SK-N-SH (cell line): Measurements from ENCODE around the gene TGFBR3. TPM values are rescaled to one million over a fixed set of nuclear protein-coding genes. Genes with fewer than 3 reads are reported as not detected.

ENCODE experiments used
- CTCF ChIA-PET: fragments of 300-600, 350-600 bp; formaldehyde crosslinking; extraction: SDS; loops from one replicate; lab custom pipeline; 2021; lab: Yijun Ruan, JAX
- POLR2A ChIA-PET: fragments of 350-600 bp; sonication (Branson Sonifier 250); formaldehyde crosslinking; extraction: SDS; loops from one replicate; lab custom pipeline; 2020; ENCODE audit warnings: antibody characterized with exemption, inconsistent platforms; lab: Yijun Ruan, JAX
- DNase-seq: peaks from one replicate; pipeline ENCODE4 v3.0.0; 2012
- H2AFZ ChIP-seq: fragments of 200-600 bp; sonication (generic); 2 replicates; pipeline ENCODE4 v1.8.1; 2016; ENCODE audit warnings: antibody characterized with exemption, mild to moderate bottlenecking, low read depth
- H3F3A ChIP-seq: fragments of 200-600 bp; sonication (generic); replicated peaks from 2 replicates; pipeline ENCODE3; 2016; ENCODE audit warnings: antibody characterized with exemption, mild to moderate bottlenecking; ENCODE audit not compliant: insufficient read depth
- H3K27ac ChIP-seq, 2 experiments: fragments of 200-500 bp in 1 of 2; fragments of 200-600 bp in 1 of 2; sonication (Bioruptor generic) in 1 of 2; sonication (generic), shearing (Covaris generic) in 1 of 2; 2 replicates each; pipeline versions ENCODE4 v1.5.1 to v1.6.1; 2014 to 2016; ENCODE audit warnings: low read depth in 2 of 2, inconsistent platforms in 1 of 2, low read length in 1 of 2, mild to moderate bottlenecking in 1 of 2, mixed read lengths in 1 of 2
- H3K27me3 ChIP-seq: fragments of 200-600 bp; sonication (generic), shearing (Covaris generic); 2 replicates; pipeline ENCODE4 v1.6.1; 2016; ENCODE audit warnings: mixed run types; ENCODE audit not compliant: insufficient read depth
- H3K36me3 ChIP-seq, 2 experiments: fragments of 200-500 bp in 1 of 2; fragments of 200-600 bp in 1 of 2; sonication (Bioruptor generic) in 1 of 2; sonication (generic) in 1 of 2; replicated peaks in 1 of 2; 2 replicates each; pipeline versions ENCODE3 to v1.5.1; 2014 to 2016; ENCODE audit warnings: low read length in 1 of 2, mild to moderate bottlenecking in 1 of 2; ENCODE audit not compliant: insufficient read depth in 2 of 2, control insufficient read depth in 1 of 2
- H3K4me1 ChIP-seq, 2 experiments: fragments of 200-500 bp in 1 of 2; fragments of 200-600 bp in 1 of 2; sonication (Bioruptor generic) in 1 of 2; sonication (generic), shearing (Covaris generic) in 1 of 2; 2 replicates each; pipeline versions ENCODE4 v1.5.1 to v1.6.1; 2014 to 2016; ENCODE audit warnings: low read depth in 1 of 2, low read length in 1 of 2, mixed run types in 1 of 2; ENCODE audit not compliant: insufficient read depth in 2 of 2, control insufficient read depth in 1 of 2
- H3K4me2 ChIP-seq: fragments of 200-600 bp; sonication (generic), shearing (Covaris generic); 2 replicates; pipeline ENCODE4 v1.6.1; 2017; ENCODE audit warnings: mixed run types
- H3K4me3 ChIP-seq, 2 experiments: fragments of 200-500 bp in 1 of 2; fragments of 200-600 bp in 1 of 2; sonication (Bioruptor generic) in 1 of 2; sonication (generic), shearing (Covaris generic) in 1 of 2; 2 replicates each; pipeline versions ENCODE4 v1.5.1 to v1.8.1; 2014 to 2016; ENCODE audit warnings: low read depth in 2 of 2, inconsistent platforms in 1 of 2, low read length in 1 of 2, mild to moderate bottlenecking in 1 of 2, mixed read lengths in 1 of 2, moderate library complexity in 1 of 2
- H3K79me2 ChIP-seq: fragments of 200-600 bp; sonication (generic); 2 replicates; pipeline ENCODE4 v1.8.1; 2017; ENCODE audit warnings: mild to moderate bottlenecking; ENCODE audit not compliant: insufficient read depth
- H3K9ac ChIP-seq: fragments of 200-600 bp; sonication (generic); 2 replicates; pipeline ENCODE4 v1.6.1; 2017; ENCODE audit warnings: mixed run types
- H3K9me2 ChIP-seq: fragments of 200-600 bp; sonication (generic); 2 replicates; pipeline ENCODE4 v1.6.1; 2017; ENCODE audit warnings: mixed run types
- H3K9me3 ChIP-seq: fragments of 200-600 bp; sonication (generic); 2 replicates; pipeline ENCODE4 v1.6.1; 2017; ENCODE audit warnings: mixed run types, mild to moderate bottlenecking, moderate library complexity
- H4K20me1 ChIP-seq: fragments of 200-600 bp; sonication (generic); 2 replicates; pipeline ENCODE4 v1.6.1; 2017; ENCODE audit warnings: mild to moderate bottlenecking, mixed run types; ENCODE audit not compliant: insufficient read depth
- EP300 ChIP-seq, 2 experiments: IDR thresholded peaks; 2 replicates each; pipeline versions ENCODE4 v1.4.0 to v1.6.1; 2012; ENCODE audit warnings: borderline replicate concordance in 1 of 2, low read depth in 1 of 2, low read length in 1 of 2
- EZH2phosphoT487 ChIP-seq: fragments of 200-600 bp; sonication (generic); IDR thresholded peaks from 2 replicates; pipeline ENCODE4 v1.6.1; 2017; ENCODE audit warnings: low read depth, mixed run types, mild to moderate bottlenecking, antibody characterized with exemption, moderate library complexity, borderline replicate concordance
- FOXJ3 ChIP-seq: sonication (generic); formaldehyde crosslinking; IDR thresholded peaks from 2 replicates; pipeline ENCODE4 v1.5.1; 2020; ENCODE audit warnings: mild to moderate bottlenecking, missing genetic modification reagents
- FOXM1 ChIP-seq: IDR thresholded peaks from 2 replicates; pipeline ENCODE4 v1.4.0; 2012; ENCODE audit warnings: low read depth, mild to moderate bottlenecking
- GATA2 ChIP-seq: sonication (generic); formaldehyde crosslinking; IDR thresholded peaks from 2 replicates; pipeline ENCODE4 v1.5.0; 2020; ENCODE audit warnings: mild to moderate bottlenecking, missing genetic modification reagents
- MEF2A ChIP-seq: IDR thresholded peaks from 2 replicates; pipeline ENCODE4 v1.4.0; 2012; ENCODE audit warnings: low read depth, borderline replicate concordance
- MXI1 ChIP-seq: IDR thresholded peaks from 2 replicates; pipeline ENCODE4 v1.6.1; 2012; ENCODE audit warnings: mild to moderate bottlenecking, low read depth, low read length, improper control_type of control experiment
- NFIC ChIP-seq: IDR thresholded peaks from 2 replicates; pipeline ENCODE4 v1.4.0; 2012; ENCODE audit warnings: borderline replicate concordance
- NRF1 ChIP-seq: IDR thresholded peaks from 2 replicates; pipeline ENCODE4 v1.6.1; 2012; ENCODE audit warnings: low read depth, mild to moderate bottlenecking, low read length
- RAD21 ChIP-seq: IDR thresholded peaks from 2 replicates; pipeline ENCODE4 v1.6.1; 2012; ENCODE audit warnings: mild to moderate bottlenecking, low read length
- RFX5 ChIP-seq: IDR thresholded peaks from 2 replicates; pipeline ENCODE4 v1.6.1; 2012; ENCODE audit warnings: mild to moderate bottlenecking, improper control_type of control experiment, low read length
- SIN3A ChIP-seq: IDR thresholded peaks from 2 replicates; pipeline ENCODE4 v1.6.1; 2012; ENCODE audit warnings: low read depth, mild to moderate bottlenecking, low read length, moderate library complexity, borderline replicate concordance
- YY1 ChIP-seq: IDR thresholded peaks from 2 replicates; pipeline ENCODE4 v1.4.0; 2012; ENCODE audit warnings: low read depth, mild to moderate bottlenecking
- WGBS: methylation state at CpG from one replicate; pipeline ENCODE4 v1.1.6; 2017; ENCODE audit warnings: low lambda C conversion rate; 5-methylcytosine and 5-hydroxymethylcytosine counted together
- polyA plus RNA-seq, 3 experiments: library from polyadenylated mRNA; depleted of rRNA; stranded (reverse); fragments of >200 nt; gene quantifications; 2 replicates each; pipeline ENCODE4 v1.2.3, GENCODE V29; 2012
- TF ChIP-seq, protein P1 (sequence below): IDR thresholded peaks from 2 replicates; pipeline ENCODE4 v1.4.0; 2012; ENCODE audit warnings: low read depth, borderline replicate concordance
- TF ChIP-seq, protein P2 (sequence below): fragments of 150-350 bp; IDR thresholded peaks from 2 replicates; pipeline ENCODE4 v1.6.1; 2016; ENCODE audit warnings: mild to moderate bottlenecking, low read depth, low read length
- TF ChIP-seq, protein P3 (sequence below): IDR thresholded peaks from 2 replicates; pipeline ENCODE4 v1.4.0; 2012; ENCODE audit warnings: low read depth, borderline replicate concordance
- TF ChIP-seq, protein P4 (sequence below): IDR thresholded peaks from 2 replicates; pipeline ENCODE4; 2012
- TF ChIP-seq, protein P5 (sequence below): IDR thresholded peaks from 2 replicates; pipeline ENCODE4 v1.6.1; 2012; ENCODE audit warnings: mild to moderate bottlenecking, low read depth, low read length, moderate library complexity
- TF ChIP-seq, protein P6 (sequence below): IDR thresholded peaks from 2 replicates; pipeline ENCODE4 v1.4.0; 2012; ENCODE audit warnings: low read depth

Gene TGFBR3
- polyA plus RNA-seq, 1 of the 3 experiments (the other 2 are of a cell fraction), result 0.07 TPM

DNA sequence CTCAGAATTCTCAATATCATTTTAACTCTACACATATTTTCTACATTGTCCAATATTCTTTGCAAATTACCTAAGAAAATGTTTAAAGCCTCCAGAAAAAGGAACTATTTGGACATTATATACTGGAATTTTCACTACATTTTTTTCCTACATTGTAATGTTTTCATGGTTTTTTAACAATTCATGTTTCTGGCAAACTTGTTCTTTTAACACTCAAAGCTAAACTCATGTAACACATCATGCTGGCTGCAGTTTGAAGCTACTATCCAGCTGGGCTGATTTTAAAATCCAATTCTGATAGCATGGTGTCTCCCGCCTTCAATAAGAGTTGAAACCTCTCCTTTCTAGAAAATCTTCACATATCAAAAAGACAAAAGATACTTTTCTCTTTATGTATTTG lies 52.0 kb downstream of the TGFBR3 start:
- H3K9ac ChIP-seq, result no peak overlapping the region
- DNase-seq, result no peak
- 12% methylated on average over 1 of the region's 1 CpG for WGBS
- H3K79me2 ChIP-seq, result no peaks in the 10 kb centered on the region
- TF ChIP-seq, protein P1, sequence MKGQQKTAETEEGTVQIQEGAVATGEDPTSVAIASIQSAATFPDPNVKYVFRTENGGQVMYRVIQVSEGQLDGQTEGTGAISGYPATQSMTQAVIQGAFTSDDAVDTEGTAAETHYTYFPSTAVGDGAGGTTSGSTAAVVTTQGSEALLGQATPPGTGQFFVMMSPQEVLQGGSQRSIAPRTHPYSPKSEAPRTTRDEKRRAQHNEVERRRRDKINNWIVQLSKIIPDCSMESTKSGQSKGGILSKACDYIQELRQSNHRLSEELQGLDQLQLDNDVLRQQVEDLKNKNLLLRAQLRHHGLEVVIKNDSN, result no peak
- TF ChIP-seq, protein P2, sequence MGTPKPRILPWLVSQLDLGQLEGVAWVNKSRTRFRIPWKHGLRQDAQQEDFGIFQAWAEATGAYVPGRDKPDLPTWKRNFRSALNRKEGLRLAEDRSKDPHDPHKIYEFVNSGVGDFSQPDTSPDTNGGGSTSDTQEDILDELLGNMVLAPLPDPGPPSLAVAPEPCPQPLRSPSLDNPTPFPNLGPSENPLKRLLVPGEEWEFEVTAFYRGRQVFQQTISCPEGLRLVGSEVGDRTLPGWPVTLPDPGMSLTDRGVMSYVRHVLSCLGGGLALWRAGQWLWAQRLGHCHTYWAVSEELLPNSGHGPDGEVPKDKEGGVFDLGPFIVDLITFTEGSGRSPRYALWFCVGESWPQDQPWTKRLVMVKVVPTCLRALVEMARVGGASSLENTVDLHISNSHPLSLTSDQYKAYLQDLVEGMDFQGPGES, result no peak
- TF ChIP-seq, protein P3, sequence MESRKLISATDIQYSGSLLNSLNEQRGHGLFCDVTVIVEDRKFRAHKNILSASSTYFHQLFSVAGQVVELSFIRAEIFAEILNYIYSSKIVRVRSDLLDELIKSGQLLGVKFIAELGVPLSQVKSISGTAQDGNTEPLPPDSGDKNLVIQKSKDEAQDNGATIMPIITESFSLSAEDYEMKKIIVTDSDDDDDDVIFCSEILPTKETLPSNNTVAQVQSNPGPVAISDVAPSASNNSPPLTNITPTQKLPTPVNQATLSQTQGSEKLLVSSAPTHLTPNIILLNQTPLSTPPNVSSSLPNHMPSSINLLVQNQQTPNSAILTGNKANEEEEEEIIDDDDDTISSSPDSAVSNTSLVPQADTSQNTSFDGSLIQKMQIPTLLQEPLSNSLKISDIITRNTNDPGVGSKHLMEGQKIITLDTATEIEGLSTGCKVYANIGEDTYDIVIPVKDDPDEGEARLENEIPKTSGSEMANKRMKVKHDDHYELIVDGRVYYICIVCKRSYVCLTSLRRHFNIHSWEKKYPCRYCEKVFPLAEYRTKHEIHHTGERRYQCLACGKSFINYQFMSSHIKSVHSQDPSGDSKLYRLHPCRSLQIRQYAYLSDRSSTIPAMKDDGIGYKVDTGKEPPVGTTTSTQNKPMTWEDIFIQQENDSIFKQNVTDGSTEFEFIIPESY, result no peak
- no peak for TF ChIP-seq FOXJ3 (CRISPR knock-in tag)
- TF ChIP-seq RAD21, result no peak
- TF ChIP-seq YY1, result no peak
- TF ChIP-seq, protein P4, sequence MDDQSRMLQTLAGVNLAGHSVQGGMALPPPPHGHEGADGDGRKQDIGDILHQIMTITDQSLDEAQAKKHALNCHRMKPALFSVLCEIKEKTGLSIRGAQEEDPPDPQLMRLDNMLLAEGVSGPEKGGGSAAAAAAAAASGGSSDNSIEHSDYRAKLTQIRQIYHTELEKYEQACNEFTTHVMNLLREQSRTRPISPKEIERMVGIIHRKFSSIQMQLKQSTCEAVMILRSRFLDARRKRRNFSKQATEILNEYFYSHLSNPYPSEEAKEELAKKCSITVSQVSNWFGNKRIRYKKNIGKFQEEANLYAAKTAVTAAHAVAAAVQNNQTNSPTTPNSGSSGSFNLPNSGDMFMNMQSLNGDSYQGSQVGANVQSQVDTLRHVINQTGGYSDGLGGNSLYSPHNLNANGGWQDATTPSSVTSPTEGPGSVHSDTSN, result no peak
- no peak for TF ChIP-seq RFX5
- TF ChIP-seq NRF1, result no peak
- no peak for TF ChIP-seq MXI1
- no peak for TF ChIP-seq SIN3A
- no peak for TF ChIP-seq FOXM1
- TF ChIP-seq MEF2A, result no peak
- TF ChIP-seq, protein P5, sequence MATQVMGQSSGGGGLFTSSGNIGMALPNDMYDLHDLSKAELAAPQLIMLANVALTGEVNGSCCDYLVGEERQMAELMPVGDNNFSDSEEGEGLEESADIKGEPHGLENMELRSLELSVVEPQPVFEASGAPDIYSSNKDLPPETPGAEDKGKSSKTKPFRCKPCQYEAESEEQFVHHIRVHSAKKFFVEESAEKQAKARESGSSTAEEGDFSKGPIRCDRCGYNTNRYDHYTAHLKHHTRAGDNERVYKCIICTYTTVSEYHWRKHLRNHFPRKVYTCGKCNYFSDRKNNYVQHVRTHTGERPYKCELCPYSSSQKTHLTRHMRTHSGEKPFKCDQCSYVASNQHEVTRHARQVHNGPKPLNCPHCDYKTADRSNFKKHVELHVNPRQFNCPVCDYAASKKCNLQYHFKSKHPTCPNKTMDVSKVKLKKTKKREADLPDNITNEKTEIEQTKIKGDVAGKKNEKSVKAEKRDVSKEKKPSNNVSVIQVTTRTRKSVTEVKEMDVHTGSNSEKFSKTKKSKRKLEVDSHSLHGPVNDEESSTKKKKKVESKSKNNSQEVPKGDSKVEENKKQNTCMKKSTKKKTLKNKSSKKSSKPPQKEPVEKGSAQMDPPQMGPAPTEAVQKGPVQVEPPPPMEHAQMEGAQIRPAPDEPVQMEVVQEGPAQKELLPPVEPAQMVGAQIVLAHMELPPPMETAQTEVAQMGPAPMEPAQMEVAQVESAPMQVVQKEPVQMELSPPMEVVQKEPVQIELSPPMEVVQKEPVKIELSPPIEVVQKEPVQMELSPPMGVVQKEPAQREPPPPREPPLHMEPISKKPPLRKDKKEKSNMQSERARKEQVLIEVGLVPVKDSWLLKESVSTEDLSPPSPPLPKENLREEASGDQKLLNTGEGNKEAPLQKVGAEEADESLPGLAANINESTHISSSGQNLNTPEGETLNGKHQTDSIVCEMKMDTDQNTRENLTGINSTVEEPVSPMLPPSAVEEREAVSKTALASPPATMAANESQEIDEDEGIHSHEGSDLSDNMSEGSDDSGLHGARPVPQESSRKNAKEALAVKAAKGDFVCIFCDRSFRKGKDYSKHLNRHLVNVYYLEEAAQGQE, result no peak
- no peak for TF ChIP-seq EZH2phosphoT487
- no peak for TF ChIP-seq GATA2 (CRISPR knock-in tag)
- no peak for TF ChIP-seq NFIC
- TF ChIP-seq EP300 (IDR thresholded peaks at IDR 0.05; ENCODE audit: borderline replicate concordance in 1 of 2, low read depth in 1 of 2, low read length in 1 of 2), result no peak
- TF ChIP-seq, protein P6, sequence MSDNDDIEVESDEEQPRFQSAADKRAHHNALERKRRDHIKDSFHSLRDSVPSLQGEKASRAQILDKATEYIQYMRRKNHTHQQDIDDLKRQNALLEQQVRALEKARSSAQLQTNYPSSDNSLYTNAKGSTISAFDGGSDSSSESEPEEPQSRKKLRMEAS, result no peak
- H3K36me3 ChIP-seq, result no peaks in the 10 kb centered on the region
- H3K4me1 ChIP-seq, result no peaks in the 10 kb centered on the region
- no peak overlapping the region for H3K4me3 ChIP-seq
- no peak overlapping the region for H3K27ac ChIP-seq
- no peak overlapping the region for H3K4me2 ChIP-seq
- H3K27me3 ChIP-seq, result peaks cover 4% of the 10 kb centered on the region
- H3K9me2 ChIP-seq, result no peaks in the 10 kb centered on the region
- POLR2A ChIA-PET, result no interaction called here
- no peak overlapping the region for H2AFZ ChIP-seq
- no peaks in the 10 kb centered on the region for H3F3A ChIP-seq
- H3K9me3 ChIP-seq, result no peaks in the 10 kb centered on the region
- CTCF ChIA-PET, result no interaction called here
- H4K20me1 ChIP-seq, result no peaks in the 10 kb centered on the region
